Activated CD4-positive, alpha-beta T cell treated with anti-CD3 and anti-CD28 coated beads, Interleukin-2, amount 50 U/mL, for 48 hours (primary cell): ENCODE data around the gene RSAD1.

Source experiments
- DNase-seq, 2 experiments: peaks; one replicate each; pipeline ENCODE4 v3.0.0-alpha.2; 2020

RSAD1 gene

DNA sequence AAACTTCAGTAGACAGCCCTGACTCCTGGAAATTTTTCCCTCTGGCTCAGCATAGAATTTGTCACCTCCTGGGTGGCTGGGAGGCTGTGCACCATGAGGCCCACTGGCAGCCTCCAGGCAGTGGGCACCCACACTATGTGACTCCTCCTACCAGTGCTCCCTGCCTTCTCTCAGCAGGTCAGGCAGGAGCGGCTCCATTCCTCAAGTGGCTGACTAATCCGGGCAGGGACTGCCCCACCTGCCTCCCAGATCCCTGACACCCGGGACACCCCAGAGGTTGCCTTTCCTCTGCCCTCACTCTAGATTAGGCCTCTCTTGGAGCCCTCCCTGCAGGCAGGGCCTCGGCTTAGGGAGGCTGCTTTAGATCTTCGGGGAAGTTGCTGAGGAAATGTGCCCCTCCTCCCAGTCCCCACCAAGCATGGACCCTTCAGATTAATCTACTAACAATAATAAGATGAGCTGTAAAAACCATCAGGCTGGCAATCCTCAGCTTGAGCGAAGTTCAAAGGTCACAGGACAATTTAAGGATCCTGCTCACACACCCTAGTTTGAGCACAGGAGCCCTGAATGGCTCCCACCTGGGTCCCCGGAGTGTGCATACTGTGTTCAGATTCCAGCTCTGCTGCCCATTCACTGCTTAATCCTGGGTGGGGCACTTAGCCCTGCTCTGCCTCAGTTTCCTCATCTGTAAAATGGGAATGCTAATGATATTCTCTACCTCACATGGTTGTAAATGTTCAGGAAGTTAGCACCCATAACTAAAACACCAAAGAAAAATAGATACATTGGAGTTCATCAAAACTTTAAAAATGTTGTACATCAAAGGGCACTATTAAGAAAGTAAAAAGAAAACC lies 19.6 kb downstream of the RSAD1 start:
- no peak for DNase-seq

DNA sequence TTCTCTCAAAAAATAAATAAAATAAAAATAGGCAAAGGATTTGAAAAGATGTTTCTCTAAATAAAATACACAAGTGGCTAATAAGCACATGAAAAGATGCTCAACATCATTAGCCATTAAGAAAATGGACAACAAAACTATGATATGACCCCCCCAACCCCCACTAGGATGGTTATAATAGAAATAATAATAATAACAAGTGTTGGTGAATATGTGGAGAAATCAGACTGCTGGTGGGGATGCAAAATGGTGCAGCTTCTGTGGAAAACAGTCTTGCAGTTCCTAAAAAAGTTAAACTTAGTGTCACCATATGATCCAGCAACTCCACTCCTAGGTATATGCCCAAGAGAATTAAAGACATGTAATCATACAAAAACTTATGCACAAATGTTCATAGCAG lies 20.6 kb downstream of the RSAD1 start:
- DNase-seq, result no peak

- no peak for DNase-seq
These were observed 21.1 kb downstream of the RSAD1 start for GRCh38 chr17:50499721-50500120.

DNA sequence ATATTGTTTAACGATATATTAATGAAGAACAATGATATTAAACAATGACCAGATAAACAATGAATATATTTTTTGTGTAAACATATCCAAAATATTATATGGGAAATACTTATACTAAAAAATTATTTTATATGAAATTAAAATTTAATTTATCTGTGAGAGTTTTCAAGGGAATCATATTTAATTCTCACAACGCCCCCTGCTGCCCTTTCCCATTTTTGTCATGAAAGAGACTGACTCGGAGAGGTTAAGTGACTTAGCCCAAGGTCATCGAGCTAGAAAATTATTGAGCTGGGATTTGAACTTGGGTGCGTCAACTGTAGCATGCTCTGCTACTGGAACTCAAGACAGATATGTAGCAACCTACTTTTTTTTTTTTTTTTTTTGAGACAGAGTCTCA lies 22.4 kb downstream of the RSAD1 start:
- peak; percentile 48 to 60 for DNase-seq

GRCh38 chr17:50502301-50502990 lies 23.8 kb downstream of the RSAD1 start:
- no peak for DNase-seq

GRCh38 chr17:50505591-50506130 lies 27.0 kb downstream of the RSAD1 start:
- no peak for DNase-seq

- DNase-seq, result no peak
These were observed 27.6 kb downstream of the RSAD1 start for GRCh38 chr17:50506298-50506697.

DNA sequence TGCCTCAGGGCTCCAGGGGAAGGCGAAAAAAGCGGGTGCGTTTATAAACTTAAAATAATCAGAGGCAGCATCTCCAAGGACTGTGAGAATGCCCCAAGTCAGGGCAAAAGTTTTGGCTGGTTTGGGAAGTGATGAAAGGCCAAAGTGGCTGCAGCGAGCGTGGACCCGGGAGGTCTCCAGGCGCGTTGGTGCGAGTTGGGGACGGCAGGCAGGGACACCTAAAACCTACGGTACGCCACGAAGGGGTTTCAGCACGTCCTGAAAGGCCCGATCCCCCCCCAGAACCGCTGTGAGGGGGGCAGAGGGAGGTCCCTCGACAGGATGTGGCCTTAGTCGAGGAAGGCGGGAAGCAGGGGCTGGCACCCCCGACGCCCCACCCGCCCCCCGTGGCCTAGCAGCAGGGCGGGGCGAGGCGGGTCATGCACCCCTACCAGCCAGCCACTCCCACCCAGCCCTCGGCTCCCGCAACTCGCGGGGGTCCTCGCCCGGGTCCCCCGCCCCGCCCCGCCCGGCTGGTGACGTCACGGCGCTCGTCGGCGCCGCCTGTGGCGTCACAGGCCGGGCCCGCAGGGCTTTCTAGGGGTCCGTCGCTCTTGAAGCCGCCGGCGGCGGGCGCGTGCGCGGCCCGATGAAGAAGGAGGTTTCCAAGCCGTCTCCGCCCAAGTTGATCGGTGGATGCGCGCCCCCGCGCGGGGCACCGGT lies 29.4 kb downstream of the RSAD1 start, which contains the start of gene MYCBPAP:
MYCBPAP (plus strand) TSS at position 569 of the 702 bp plus-strand sequence. CDS start 236 bp downstream, outside the sequence.
- DNase-seq, result peak; percentile 80 to 86

DNA sequence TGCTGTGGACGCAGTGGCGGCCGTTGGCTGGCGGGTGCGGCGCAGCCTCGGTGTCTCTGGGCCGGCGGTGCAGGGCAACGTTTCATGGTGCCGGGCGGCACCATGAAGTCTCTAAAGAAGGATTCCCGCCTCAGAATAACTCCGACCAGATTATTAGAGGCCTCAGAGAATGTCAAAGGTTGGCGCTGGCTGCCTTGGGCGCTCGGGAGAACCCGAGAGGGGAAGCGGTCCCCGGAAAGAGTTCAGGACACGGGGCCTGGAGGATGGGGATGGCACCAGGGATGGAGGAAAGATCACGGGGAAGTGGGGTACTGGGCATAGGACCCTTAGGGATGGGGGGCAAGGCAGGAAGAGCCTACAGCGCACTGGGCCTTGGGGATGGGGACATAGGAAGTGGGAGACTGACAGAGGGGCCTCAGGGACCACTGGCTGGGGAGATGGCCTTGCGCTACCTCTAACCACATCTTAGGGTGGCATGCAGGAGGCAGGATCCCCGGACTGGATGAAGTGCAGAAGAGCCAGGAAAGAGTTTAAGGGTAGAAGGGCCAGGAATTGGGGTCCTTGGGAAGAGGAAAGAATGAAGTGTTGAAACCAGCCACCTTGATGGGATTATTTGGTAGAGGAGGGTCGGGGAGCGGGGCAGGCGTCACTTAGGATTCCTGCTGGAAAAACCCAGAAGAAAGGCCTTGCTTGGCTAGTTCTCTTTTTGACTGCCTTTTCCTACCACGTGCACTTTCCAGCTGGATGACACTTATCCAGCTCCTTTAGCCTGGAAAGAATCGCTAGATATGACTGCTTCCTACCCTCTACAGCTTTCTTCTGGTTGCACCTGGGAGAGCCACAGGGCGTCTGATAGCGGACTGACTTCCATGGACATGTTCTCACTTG lies 30.2 kb downstream of the RSAD1 start:
- DNase-seq, result no peak

GRCh38 chr17:50511058-50511457 lies 32.4 kb downstream of the RSAD1 start:
- DNase-seq, result peak; percentile 64 to 67

- no peak for DNase-seq
These were observed 34.8 kb downstream of the RSAD1 start for GRCh38 chr17:50513495-50513894.

DNA sequence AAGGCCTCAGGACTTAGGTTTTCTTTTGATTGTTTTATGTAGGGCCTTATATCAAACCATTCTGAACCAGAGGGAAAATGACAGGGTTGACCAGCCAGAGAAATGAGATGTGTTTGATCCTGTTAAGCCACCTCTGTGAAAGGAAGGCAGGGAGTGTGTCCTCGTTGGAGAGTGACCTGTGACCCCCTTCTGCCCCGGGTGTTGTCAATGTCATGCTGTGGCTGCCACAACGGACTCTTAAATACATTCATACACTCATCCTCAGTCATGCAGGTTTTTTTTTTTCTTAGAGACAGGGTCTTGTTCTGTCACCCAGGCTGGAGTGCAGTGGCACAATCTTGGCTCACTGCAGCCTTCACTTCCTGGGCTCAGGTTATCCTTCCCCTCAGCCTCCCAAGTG lies 35.7 kb downstream of the RSAD1 start:
- no peak for DNase-seq

DNA sequence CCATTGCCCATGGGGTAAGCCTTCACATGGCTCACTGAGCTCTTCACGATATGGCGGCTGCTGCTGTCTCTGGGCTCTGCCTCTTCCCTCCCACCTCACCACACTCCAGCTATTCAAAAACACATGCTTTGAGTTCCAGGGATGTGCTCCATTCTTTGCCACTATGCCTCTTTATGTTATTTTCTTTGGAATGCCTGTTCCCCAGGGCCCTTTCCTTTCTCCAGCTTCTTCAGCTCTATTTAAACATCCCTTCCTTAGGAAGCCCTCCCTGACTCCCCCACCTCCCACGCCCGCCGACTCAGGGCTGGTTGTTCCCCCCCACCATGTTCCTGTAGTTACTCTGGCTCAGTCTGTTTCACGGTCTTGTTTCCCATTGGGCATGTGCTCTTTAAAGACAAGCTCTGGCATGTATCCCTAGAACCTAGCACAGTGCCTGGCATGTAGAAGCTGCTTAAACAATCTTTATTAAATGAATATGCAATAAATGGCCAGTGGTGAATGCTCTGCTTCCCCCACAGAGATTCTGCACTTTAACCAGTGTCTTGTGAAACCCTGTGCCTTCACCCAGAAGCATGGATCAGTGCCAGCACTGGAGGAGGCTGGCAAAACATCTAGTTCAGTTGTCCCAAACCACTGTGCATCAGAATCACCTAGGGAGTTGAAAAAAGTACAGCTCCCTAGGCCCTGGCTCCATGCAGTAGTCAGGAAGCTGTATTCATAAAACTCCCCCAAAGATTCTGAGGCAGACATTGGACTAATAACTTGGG lies 36.5 kb downstream of the RSAD1 start:
- no peak for DNase-seq

DNA sequence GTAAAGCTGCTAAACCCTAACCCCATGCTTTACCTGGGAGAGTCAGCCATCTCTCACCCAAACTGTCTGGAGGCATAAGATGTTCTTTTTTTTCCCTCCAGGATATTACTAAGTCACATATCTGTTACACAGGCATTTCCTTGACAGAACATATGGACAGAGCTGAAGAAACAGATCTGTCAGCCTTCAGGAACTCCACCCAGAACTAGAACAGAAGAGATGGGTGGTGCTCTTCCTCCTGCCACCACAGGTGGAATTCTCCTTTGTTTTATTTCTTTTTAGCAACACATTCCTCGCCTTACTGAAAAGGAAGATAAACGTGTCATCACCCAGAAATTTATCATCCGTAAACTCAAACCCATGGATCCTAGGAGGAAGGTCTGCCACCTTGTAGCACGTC lies 38.4 kb downstream of the RSAD1 start:
- no peak for DNase-seq

GRCh38 chr17:50517504-50518383 lies 39.1 kb downstream of the RSAD1 start:
- DNase-seq, result no peak

DNA sequence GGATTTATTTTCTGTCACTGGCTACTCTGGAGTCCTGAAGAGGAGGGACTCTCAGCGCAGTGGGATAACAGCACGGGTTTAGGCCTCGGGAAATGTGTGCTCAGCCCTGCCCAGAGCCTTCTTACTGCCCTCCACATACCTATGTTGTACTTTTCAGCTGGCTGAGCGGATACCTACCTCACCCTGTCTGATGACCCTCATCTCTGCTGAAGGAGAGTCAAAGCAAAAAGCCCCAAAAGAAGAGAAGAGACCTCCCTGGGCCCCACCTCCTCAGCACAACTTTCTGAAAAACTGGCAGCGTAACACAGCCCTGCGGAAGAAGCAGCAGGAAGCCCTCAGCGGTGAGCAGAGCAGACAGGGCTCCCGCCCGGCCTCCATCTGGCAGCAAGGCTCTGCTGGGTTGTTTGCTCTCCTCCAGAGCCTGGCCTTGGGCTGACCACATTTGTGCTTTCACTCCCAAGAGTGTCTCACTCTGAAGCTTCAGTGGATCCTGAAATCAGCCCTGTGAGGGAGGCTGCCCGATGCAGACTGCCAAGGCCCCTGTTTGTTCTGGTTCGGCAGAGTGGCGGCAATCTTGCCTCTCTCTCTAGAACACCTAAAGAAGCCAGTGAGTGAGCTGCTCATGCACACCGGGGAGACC lies 39.8 kb downstream of the RSAD1 start:
- no peak for DNase-seq

GRCh38 chr17:50519141-50519834 lies 40.6 kb downstream of the RSAD1 start:
- no peak for DNase-seq

DNA sequence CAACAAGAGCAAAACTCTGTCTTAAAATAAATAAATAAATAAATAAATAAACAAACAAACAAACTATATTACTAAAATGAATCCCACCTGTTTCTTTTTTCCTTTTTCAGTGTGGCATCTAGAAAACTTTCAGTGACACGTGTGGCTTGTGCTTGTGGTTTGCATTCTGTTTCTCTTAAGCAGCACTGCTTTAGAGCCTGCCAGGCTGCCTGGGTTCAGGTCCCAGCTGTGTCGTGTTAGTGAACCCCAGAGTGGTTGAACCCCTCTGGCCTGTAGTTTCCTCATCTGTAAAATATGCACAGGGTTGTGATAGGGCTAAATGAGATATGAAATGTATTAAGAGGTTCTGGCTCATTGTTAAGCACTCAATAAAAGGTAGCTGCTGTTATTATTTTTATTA lies 41.8 kb downstream of the RSAD1 start:
- no peak for DNase-seq

GRCh38 chr17:50521514-50521913 lies 42.9 kb downstream of the RSAD1 start:
- DNase-seq, result no peak
